HG03432 (cell line): Measurements from ENCODE around the gene SPACA6.
"Not testable (repeated sequence)": the region's sequence is repeated elsewhere in the genome, so short reads cannot be mapped to it uniquely, and the experiment has no call there.

Experiments used
- ATAC-seq: cut with Tn5 transposase; IDR thresholded peaks from one replicate; pipeline ENCODE4 v1.9.1; 2021; ENCODE audit warnings: mild to moderate bottlenecking, moderate library complexity; ENCODE audit not compliant: unreplicated experiment

The SPACA6 gene

DNA sequence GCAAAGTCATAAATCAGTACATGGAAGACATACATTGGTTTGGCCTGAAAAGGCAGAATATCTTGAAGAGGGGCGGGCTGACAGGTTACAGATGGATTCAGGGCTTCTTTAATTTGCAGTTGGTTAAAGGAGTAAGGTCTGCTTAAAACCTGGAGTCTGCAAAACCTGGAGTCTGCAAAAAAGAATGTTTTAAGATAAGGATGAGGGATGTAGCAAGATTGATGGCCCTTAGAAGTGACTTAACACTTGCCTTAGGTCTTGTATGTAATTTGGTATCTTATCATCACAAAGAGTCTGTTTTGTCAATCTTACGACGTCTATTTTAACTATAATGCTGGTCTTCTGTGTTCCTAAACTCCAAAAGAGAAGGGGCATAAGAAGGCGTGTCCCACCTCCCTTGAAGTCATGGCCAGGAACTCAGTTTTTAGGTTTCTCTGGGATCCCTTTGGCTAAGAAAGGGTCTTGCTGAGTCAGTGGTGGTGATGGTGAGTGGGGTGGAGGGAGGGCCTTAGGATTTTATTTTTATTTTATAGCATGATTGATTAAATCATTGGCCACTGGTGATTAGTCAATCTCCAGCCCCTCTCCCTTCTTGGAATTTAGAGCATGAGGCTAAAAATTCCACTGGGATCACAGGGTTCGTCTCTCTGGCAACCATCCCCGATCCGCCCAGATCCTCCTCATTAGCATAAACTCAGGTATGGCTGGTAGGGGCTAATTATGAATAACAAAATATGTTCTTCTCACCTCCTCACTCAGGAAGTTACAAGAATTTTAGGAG, 40.8 kb downstream of the SPACA6 start:
- ATAC-seq: no peak

DNA sequence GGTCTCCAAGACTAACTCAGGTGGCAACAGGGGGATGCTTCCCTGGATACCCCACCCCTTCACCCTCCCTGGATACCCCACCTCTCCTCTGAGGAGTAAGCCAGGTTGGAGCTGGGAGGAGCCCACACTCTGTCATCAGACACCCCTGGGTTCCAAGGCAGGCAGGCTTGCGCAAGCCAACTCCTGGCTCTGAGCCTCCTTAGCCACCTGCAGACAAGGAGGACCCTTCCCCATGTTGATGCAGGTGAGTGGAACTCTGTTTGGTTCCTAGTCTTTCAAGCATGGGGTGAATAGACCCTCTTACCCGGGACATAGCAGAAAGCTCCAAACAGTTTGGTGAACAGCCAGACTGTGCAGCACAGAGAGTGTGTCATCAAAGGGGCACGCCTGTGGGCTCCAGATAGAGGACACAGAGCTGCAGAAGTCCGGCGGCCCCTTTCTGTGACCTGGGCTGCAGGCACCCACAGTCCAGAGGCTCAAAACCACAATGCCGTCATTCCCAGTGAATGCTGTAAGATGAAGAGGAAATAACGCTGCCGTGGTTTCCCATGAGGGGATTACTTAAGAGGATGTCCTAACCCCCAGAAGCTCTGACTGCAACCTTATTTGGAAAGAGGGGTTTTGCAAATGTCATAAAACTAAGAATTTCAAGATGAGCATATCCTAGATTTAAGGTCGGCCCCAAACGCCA, 42.8 kb downstream of the SPACA6 start:
- ATAC-seq: no peak

GRCh38 chr19:51737389-51737788, 44.3 kb downstream of the SPACA6 start:
- no peak for ATAC-seq

- ATAC-seq: no peak
Measured at GRCh38 chr19:51737924-51738323, 44.8 kb downstream of the SPACA6 start.

- ATAC-seq: not testable (repeated sequence)
Measured at GRCh38 chr19:51738523-51738922, 45.4 kb downstream of the SPACA6 start.

DNA sequence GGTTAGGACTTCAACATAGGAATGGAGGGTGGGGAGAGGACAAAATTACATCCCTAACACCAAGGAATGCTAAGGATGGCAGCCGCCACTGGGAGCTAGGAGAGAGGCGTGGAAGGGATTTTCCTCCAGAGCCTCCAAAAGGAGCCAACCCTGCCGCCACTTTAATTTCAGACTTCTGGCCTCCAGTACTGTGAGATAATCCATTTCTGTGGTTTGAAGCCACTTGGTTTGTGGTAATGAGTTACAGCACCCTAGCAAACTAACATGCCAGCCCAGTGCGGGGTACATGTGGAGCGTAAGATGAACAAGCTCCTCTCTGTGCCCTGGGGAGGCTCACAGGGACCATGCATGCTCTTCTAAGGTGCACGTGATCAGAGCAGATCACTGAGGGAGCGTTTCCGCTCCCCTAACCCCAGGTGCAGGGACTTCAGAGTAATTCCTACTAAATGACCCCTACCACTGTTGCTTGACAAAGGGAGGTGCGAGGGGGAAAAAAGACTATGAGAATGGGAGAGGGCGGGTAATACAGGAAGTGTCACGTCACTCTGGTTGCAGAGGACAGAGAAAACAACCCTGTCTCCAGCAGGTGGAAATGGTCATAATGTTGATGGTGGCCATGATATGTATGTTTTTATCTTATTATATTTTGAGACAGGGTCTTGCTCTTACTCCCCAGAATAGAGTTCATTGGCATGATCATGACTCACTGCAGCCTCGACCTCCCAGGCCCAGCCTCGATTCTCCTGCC, 46.5 kb downstream of the SPACA6 start:
- no peak for ATAC-seq

DNA sequence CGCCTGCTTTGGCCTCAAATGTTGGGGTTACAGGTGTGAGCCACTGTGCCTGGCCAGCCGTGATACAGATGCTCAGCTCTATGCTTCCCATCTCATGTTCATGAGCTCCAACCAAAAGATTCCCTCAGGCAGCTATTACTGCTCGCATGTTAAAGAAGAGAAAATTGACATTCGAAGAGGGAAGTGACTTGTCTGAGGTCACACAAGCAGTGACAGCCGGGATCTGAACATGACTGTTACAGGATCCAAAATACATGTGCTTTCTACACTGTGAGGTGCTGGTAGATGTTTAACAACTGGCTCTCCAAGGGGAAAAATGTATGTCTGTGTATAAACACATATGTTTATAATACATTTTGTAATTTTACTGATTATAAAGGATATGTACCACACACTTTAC, 47.2 kb downstream of the SPACA6 start:
- no peak for ATAC-seq

- ATAC-seq: no peak
Measured at GRCh38 chr19:51742789-51743188, 49.7 kb downstream of the SPACA6 start.

DNA sequence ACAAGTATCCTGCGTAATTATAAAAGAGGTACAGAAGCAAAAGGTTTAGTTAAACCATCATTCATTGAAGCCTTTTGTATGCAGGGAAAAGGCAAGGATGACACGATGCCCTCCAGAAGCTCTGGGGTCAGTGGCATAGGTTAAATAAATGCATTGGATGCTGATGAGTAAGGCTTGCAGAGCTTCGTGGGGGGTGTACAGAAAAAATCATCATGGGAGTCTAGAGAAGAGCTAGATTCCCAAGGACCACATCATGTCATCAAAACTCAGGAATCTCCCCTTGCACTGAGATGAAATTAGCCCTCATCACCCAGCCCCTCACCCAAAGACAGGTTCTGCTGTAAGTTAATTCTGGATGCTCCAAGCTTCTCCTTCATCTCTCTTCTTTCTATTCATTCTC, 50.3 kb downstream of the SPACA6 start:
- no peak for ATAC-seq

DNA sequence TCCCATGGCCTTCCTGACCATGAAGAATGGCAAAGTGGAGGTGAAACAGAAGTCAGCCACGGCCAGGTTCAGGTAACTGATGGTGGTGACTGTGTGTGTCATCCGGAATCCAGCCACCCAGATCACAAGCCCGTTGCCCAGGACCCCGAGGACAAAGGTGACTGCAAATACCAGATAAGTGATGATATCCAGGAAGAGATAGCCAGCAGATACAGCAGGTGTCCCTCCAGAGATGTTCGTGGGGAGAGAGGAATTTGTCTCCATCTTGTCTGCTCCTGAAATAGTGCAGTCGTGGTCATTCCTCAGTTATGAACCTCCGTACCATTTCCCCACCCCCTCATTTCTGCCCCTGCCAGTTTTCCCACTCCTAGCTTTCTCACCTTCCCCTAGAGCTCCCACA, 53.6 kb downstream of the SPACA6 start:
- no peak for ATAC-seq

DNA sequence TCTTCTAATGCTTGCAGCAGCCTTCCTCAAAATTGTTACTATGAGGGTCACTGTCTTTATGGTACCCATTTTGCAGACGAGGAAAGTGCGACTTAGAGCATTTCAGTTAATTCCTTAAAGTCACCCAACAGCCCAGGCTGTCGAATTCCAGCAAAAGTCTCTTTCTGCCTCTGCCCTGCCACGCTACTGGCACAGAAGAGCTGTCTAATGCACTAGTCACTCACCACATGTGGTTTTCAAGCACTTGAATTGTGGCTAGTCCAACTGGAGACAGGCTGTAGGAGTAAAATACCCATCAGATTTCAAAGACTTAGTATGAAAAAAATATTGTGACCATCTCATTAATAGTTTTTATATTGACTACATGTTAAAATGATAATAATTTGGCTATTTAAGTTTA, 56.8 kb downstream of the SPACA6 start:
- ATAC-seq: no peak

GRCh38 chr19:51750400-51751094, 57.4 kb downstream of the SPACA6 start:
- ATAC-seq: no peak

GRCh38 chr19:51751655-51752054, 58.5 kb downstream of the SPACA6 start, which contains the start of gene FPR1:
Gene FPR1 (minus strand): TSS chr19:51751878. CDS start chr19:51746994, 4,884 bp downstream.
- no peak for ATAC-seq

- no peak for ATAC-seq
Measured at GRCh38 chr19:51754109-51754508, 61.0 kb downstream of the SPACA6 start.

- no peak for ATAC-seq
Measured at GRCh38 chr19:51754770-51755169, 61.6 kb downstream of the SPACA6 start.
